Tibial nerve (tissue), 4 donors: ENCODE measurements around the gene CHTOP. TPM values are rescaled to one million over a fixed set of nuclear protein-coding genes. Genes with fewer than 3 reads are reported as not detected.

Source experiments
- DNase-seq, 2 donors: peaks; one replicate each; pipeline ENCODE4 v3.0.0-alpha.2; 2019; ENCODE audit warnings: low spot score in 2 of 2
- H3K27ac ChIP-seq, 4 donors: fragments of 200-600 bp; sonication (generic) in 3 of 4; one replicate each; pipeline ENCODE4 v1.5.1; 2017 to 2019; ENCODE audit warnings: mild to moderate bottlenecking in 1 of 4
- H3K27me3 ChIP-seq, 2 donors: fragments of 200-600 bp; sonication (generic) in 1 of 2; one replicate each; pipeline versions ENCODE4 v1.5.1 to v1.6.0; 2017 to 2019
- H3K36me3 ChIP-seq, 3 donors: fragments of 200-600 bp; sonication (generic); one replicate each; pipeline ENCODE4 v1.5.1; 2018 to 2019
- H3K4me1 ChIP-seq, 4 donors: fragments of 200-600 bp; sonication (generic) in 3 of 4; one replicate each; pipeline ENCODE4 v1.5.1; 2017 to 2019
- H3K4me3 ChIP-seq, 4 donors: fragments of 200-600 bp; sonication (generic) in 3 of 4; one replicate each; pipeline ENCODE4 v1.5.1; 2017 to 2019; ENCODE audit warnings: mild to moderate bottlenecking in 1 of 4, moderate library complexity in 1 of 4
- H3K9me3 ChIP-seq, 4 donors: fragments of 200-600 bp; sonication (generic) in 3 of 4; one replicate each; pipeline ENCODE4 v1.5.1; 2017 to 2019
- CTCF ChIP-seq, 5 experiments: fragments of 200-600 bp in 3 of 5; fragments of 450-650 bp in 2 of 5; sonication (generic) in 3 of 5; IDR thresholded peaks; one replicate each; pipeline ENCODE4 v1.5.1; 2016 to 2019; ENCODE audit warnings: antibody characterized with exemption in 5 of 5, mild to moderate bottlenecking in 3 of 5, moderate library complexity in 2 of 5
- EP300 ChIP-seq, 2 donors: sonication (generic); formaldehyde crosslinking; IDR thresholded peaks; one replicate each; pipeline ENCODE4 v1.6.1; 2017; ENCODE audit warnings: antibody characterized with exemption in 2 of 2, mild to moderate bottlenecking in 1 of 2
- POLR2A ChIP-seq, 2 donors: fragments of 450-650 bp; IDR thresholded peaks; one replicate each; pipeline ENCODE4 v1.6.1; 2017; ENCODE audit warnings: antibody characterized with exemption in 2 of 2, mild to moderate bottlenecking in 2 of 2, moderate library complexity in 2 of 2
- WGBS, 2 donors: methylation state at CpG; one replicate each; pipeline ENCODE4 v1.1.5; 2018; 5-methylcytosine and 5-hydroxymethylcytosine counted together
- total RNA-seq, 4 donors: library from RNA; depleted of rRNA; stranded (reverse); fragments of >200 nt; gene quantifications; one replicate each; pipeline ENCODE4 v1.1.0, GENCODE V29; 2016

CHTOP gene
- total RNA-seq, 4 donors from 2014 or later: 49.0 to 66.6 (median 56.5) TPM

- no peak overlapping the region for H3K27ac ChIP-seq
- 78 to 83% methylated on average over 2 of the region's 2 CpGs for WGBS, 2 donors
- H3K4me3 ChIP-seq: no peak overlapping the region
- no peak for DNase-seq
- no peaks in the 10 kb centered on the region for H3K27me3 ChIP-seq
- peaks cover 0 to 11% (median 4%) of the 10 kb centered on the region in 4 donors for H3K4me1 ChIP-seq
- TF ChIP-seq CTCF (IDR thresholded peaks at IDR 0.05): no peak
- H3K36me3 ChIP-seq: no peaks in the 10 kb centered on the region
- no peaks in the 10 kb centered on the region for H3K9me3 ChIP-seq
These were observed 45.4 kb upstream of the CHTOP start for GRCh38 chr1:153588482-153588881.

- H3K27ac ChIP-seq: peak overlapping the region in 2 of 4 donors; percentile 49 to 78
- H3K27me3 ChIP-seq: no peaks in the 10 kb centered on the region
- H3K9me3 ChIP-seq: no peaks in the 10 kb centered on the region
- no peak for TF ChIP-seq POLR2A (IDR thresholded peaks at IDR 0.05)
- TF ChIP-seq EP300 (IDR thresholded peaks at IDR 0.05): no peak
- TF ChIP-seq CTCF (IDR thresholded peaks at IDR 0.05): no peak
- DNase-seq: no peak
- H3K36me3 ChIP-seq: no peaks in the 10 kb centered on the region
- WGBS, 2 donors: 24 to 37% methylated on average over 4 of the region's 4 CpGs
- H3K4me3 ChIP-seq: no peak overlapping the region
- peaks cover 0 to 11% (median 4%) of the 10 kb centered on the region in 4 donors for H3K4me1 ChIP-seq
These were observed 41.1 kb upstream of the CHTOP start for GRCh38 chr1:153592748-153593147.

GRCh38 chr1:153597206-153597605 is 36.7 kb upstream of the CHTOP start:
- WGBS, 2 donors: 86% methylated on average over 6 of the region's 6 CpGs
- H3K9me3 ChIP-seq: no peaks in the 10 kb centered on the region
- H3K27me3 ChIP-seq: no peaks in the 10 kb centered on the region
- H3K4me3 ChIP-seq: no peak overlapping the region
- DNase-seq: no peak
- TF ChIP-seq CTCF (IDR thresholded peaks at IDR 0.05) (no peak), POLR2A (IDR thresholded peaks at IDR 0.05) (no peak), EP300 (IDR thresholded peaks at IDR 0.05) (no peak)
- no peaks in the 10 kb centered on the region for H3K36me3 ChIP-seq
- H3K4me1 ChIP-seq: peaks cover 0 to 17% (median 2%) of the 10 kb centered on the region in 4 donors
- H3K27ac ChIP-seq: no peak overlapping the region

GRCh38 chr1:153598309-153599172 is 35.3 kb upstream of the CHTOP start:
- Histone ChIP-seq H3K4me3 (no peak overlapping the region), H3K9me3 (no peaks in the 10 kb centered on the region), H3K4me1 (peaks cover 0 to 6% (median 0%) of the 10 kb centered on the region in 4 donors), H3K27ac (peak overlapping the region in 2 of 4 donors; percentile 48 to 54), H3K27me3 (no peaks in the 10 kb centered on the region), H3K36me3 (no peaks in the 10 kb centered on the region)
- no peak for DNase-seq
- TF ChIP-seq EP300 (IDR thresholded peaks at IDR 0.05): peak in 1 of 2 donors; percentile 9
- no peak for TF ChIP-seq CTCF (IDR thresholded peaks at IDR 0.05)
- TF ChIP-seq POLR2A (IDR thresholded peaks at IDR 0.05): no peak
- WGBS, 2 donors: 71 to 73% methylated on average over 5 to 7 of the region's 7 CpGs

- no peak overlapping the region for H3K4me3 ChIP-seq
- H3K36me3 ChIP-seq: no peaks in the 10 kb centered on the region
- 90 to 92% methylated on average over 7 of the region's 7 CpGs for WGBS, 2 donors
- H3K27ac ChIP-seq: no peak overlapping the region
- peaks cover 0 to 6% (median 0%) of the 10 kb centered on the region in 4 donors for H3K4me1 ChIP-seq
- no peak for DNase-seq
- H3K9me3 ChIP-seq: no peaks in the 10 kb centered on the region
- H3K27me3 ChIP-seq: no peaks in the 10 kb centered on the region
- no peak for TF ChIP-seq CTCF (IDR thresholded peaks at IDR 0.05)
These were observed 34.0 kb upstream of the CHTOP start for GRCh38 chr1:153599847-153600246.
